Sigmoid colon (tissue), 4 donors: ENCODE measurements around the gene RFX7.

ENCODE experiments used
- CTCF ChIP-seq, 4 experiments: fragments of 450-650 bp in 3 of 4; fragments of 200-600 bp in 1 of 4; IDR thresholded peaks; one replicate each; pipeline ENCODE4 v1.5.1; 2016 to 2019; ENCODE audit warnings: antibody characterized with exemption in 4 of 4, mild to moderate bottlenecking in 3 of 4, moderate library complexity in 2 of 4
- EP300 ChIP-seq, 4 donors: sonication (generic); formaldehyde crosslinking; IDR thresholded peaks; one replicate each; pipeline ENCODE4 v1.6.1; 2017; ENCODE audit warnings: antibody characterized with exemption in 4 of 4
- POLR2A ChIP-seq, 2 donors: fragments of 450-650 bp; IDR thresholded peaks; one replicate each; pipeline ENCODE4 v1.6.1; 2016; ENCODE audit warnings: antibody characterized with exemption in 2 of 2, mild to moderate bottlenecking in 2 of 2, moderate library complexity in 2 of 2
- POLR2AphosphoS5 ChIP-seq, 4 donors: sonication (generic); formaldehyde crosslinking; IDR thresholded peaks; one replicate each; pipeline ENCODE4 v1.6.1; 2017; ENCODE audit warnings: antibody characterized with exemption in 4 of 4

- TF ChIP-seq POLR2A (IDR thresholded peaks at IDR 0.05) = no peak
- TF ChIP-seq CTCF (IDR thresholded peaks at IDR 0.05) = no peak
- TF ChIP-seq POLR2AphosphoS5 (IDR thresholded peaks at IDR 0.05) = no peak
- TF ChIP-seq EP300 (IDR thresholded peaks at IDR 0.05) = no peak
These were observed 86.8 kb downstream of the RFX7 start for GRCh38 chr15:56156877-56157276.
